Fibroblast of mammary gland (primary cell): ENCODE measurements around the gene EME1.
"Not testable (repeated sequence)": the region's sequence is repeated elsewhere in the genome, so short reads cannot be mapped to it uniquely, and the experiment has no call there.

ENCODE experiments used
- DNase-seq: peaks from one replicate; pipeline ENCODE4 v3.0.0-alpha.2; 2010; ENCODE audit warnings: low read depth
- H3K4me3 ChIP-seq: 2 replicates; pipeline ENCODE4 v1.5.1; 2011; ENCODE audit warnings: low read depth, mild to moderate bottlenecking, low read length, moderate library complexity; ENCODE audit not compliant: control insufficient read depth
- CTCF ChIP-seq: conservative IDR thresholded peaks from 2 replicates; pipeline ENCODE4 v1.5.1; 2011; ENCODE audit warnings: low read depth, low read length, inconsistent platforms; ENCODE audit not compliant: control insufficient read depth, insufficient read depth

Gene EME1

DNA sequence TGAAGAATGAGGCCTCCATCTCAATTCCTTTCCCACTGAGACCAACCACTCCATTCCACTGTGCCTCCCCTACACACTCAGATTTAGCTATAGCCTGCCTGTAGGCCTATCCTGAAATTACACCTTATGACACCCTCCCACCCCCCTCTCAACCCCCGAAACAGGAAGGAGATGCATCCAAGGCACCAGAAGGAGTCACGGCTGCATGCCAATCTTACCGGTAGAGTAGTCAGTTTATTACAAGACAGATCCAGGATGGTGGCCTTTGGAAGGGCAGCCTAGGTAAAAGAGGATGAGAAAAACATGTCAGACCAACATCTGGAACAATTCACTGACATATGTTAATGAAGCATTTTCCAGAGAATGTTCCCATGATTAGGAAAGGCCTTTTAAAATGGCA, 21.7 kb downstream of the EME1 start:
- peak overlapping the region; percentile 99 for H3K4me3 ChIP-seq
- DNase-seq = peak; percentile 27
- TF ChIP-seq CTCF = no peak

- no peak for TF ChIP-seq CTCF
- DNase-seq = peak; percentile 83
- H3K4me3 ChIP-seq = peak overlapping the region; percentile 99
These were observed 23.5 kb downstream of the EME1 start for GRCh38 chr17:50396261-50397110.

DNA sequence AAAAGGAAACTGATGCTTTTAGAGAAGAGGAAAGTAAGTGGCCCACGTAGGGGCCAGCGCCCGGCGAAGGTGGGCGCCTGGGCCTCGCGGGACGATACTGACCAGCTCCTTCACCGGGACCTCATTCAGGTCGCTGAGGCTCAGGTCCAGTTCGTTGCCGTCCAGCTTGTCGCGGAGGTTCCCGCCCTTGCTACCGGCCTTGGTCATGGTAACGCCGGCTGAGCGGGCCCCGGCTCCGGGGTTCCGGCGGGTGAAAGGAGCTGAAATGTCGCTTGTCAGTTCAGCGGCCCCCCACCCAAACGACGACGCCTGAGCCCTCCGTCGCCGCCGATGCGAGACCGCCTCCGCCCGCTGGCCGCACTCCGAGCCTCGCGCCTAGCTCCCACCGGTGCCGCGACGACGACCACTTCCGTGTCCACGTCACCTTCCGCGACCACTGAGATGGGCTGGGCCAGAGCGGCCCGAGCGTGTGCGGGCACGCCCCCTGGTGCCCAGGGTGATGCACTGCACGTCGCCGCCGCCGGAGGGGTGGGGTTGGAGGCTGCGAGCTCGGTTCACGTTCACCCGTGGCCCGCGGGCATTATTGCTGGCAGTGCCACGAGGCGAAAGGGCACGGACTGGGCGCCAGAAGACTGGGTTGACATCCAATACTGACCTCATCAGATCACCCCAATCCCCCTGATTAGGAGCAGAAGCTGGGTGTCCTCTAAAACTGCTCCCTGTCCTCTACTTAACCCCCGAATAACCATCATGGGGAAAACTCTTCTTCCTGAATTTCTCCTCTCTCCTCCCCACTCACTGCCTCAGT, 24.3 kb downstream of the EME1 start, which contains the start of gene LRRC59:
TSS of gene LRRC59 (minus strand) at position 413 of the 808 bp plus-strand sequence. CDS start at position 207, 206 bp downstream.
- H3K4me3 ChIP-seq = peak within 1 kb of the TSS; percentile 99
- peak; percentile 66 for TF ChIP-seq CTCF
- DNase-seq = peak; percentile 81

GRCh38 chr17:50397919-50398285, 24.9 kb downstream of the EME1 start:
- no peak for DNase-seq
- TF ChIP-seq CTCF = no peak
- peak overlapping the region; percentile 99 for H3K4me3 ChIP-seq

DNA sequence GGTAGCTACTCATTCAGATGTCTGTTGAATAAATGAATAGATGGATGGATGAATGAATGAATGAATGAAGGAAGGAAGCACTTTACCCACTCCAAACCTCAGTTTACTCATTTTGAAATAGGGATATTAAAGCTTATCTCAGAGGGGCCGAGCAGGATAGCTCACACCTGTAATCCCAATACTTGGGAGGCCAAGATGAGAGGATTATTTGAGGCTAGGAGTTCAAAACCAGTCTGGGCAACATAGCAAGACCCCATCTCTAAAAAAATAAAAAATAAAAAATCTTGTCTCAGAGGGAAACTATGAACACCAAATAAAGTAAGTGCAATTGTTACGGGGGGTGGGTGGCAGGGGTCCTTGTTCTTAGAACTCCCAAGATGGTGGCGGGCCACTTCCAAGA, 25.6 kb downstream of the EME1 start:
- H3K4me3 ChIP-seq, DNase-seq: not testable (repeated sequence)

DNA sequence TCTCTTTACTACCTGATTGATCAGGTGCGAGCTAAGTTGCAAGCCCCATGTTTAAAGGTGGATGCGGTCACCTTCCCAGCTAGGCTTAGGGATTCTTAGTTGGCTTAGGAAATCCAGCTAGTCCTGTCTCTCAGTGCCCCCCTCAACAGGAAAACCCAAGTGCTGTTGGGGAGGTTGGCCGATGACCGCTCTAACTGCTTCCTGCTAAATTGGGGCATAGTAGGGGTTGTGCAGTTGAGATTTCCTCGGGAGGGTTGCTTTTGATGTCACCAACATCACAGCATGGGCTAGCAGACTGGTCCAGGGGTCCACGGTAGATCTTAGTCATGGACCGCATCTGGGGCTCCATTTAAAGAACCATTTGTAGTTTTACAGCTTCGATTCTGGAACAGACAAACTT, 26.6 kb downstream of the EME1 start:
- not testable (repeated sequence) for DNase-seq

GRCh38 chr17:50405351-50405750, 32.3 kb downstream of the EME1 start:
- not testable (repeated sequence) for DNase-seq, H3K4me3 ChIP-seq

More for the DNA sequence above, 26.6 kb downstream of the EME1 start:
- not testable (repeated sequence) for H3K4me3 ChIP-seq

- TF ChIP-seq CTCF = no peak
- DNase-seq = no peak
- no peak overlapping the region for H3K4me3 ChIP-seq
These were observed 33.5 kb downstream of the EME1 start for GRCh38 chr17:50406578-50406977.
